GM19397 (cell line): ENCODE results near the gene KLHL33.

Source experiments
- ATAC-seq: cut with Tn5 transposase; IDR thresholded peaks from one replicate; pipeline ENCODE4 v1.9.1; 2021; ENCODE audit warnings: mild to moderate bottlenecking, moderate library complexity; ENCODE audit not compliant: unreplicated experiment

KLHL33 gene

GRCh38 chr14:20380681-20381080 is 55.3 kb downstream of the KLHL33 start:
- no peak for ATAC-seq

GRCh38 chr14:20379743-20380142 is 56.2 kb downstream of the KLHL33 start:
- no peak for ATAC-seq

DNA sequence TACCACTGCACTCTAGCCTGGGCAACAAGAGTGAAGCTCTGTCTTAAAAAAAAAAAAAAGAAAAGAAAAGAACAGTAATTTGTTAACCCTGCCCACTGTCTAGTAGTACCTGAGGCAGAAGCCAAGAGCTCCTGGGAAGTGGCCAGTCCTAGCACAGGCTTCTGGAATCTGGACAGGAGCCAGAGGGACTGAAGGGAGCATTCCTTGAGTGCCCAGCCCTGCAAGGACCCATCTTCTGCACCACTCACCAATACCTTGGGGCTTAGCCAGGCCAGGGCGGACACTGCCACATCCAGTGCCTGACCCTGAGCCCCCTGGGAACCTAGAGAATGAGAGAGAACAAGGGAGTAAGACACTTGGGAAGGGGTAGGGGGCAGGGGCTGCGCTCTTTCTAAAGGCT is 58.8 kb downstream of the KLHL33 start:
- ATAC-seq = no peak

GRCh38 chr14:20376071-20376588 is 59.8 kb downstream of the KLHL33 start:
- ATAC-seq = no peak
